AG10803 (cell line): ENCODE data around the gene PGGHG.

Experiments used
- DNase-seq: peaks from one replicate; pipeline ENCODE4 v3.0.0; 2010; ENCODE audit warnings: low read depth
- H3K4me3 ChIP-seq: 2 replicates; pipeline ENCODE4 v1.5.1; 2011; ENCODE audit warnings: mild to moderate bottlenecking, low read length, control low read depth
- CTCF ChIP-seq: conservative IDR thresholded peaks from 2 replicates; pipeline ENCODE4 v1.5.1; 2011; ENCODE audit warnings: mild to moderate bottlenecking, low read length, control low read depth, inconsistent platforms

The PGGHG gene

DNA sequence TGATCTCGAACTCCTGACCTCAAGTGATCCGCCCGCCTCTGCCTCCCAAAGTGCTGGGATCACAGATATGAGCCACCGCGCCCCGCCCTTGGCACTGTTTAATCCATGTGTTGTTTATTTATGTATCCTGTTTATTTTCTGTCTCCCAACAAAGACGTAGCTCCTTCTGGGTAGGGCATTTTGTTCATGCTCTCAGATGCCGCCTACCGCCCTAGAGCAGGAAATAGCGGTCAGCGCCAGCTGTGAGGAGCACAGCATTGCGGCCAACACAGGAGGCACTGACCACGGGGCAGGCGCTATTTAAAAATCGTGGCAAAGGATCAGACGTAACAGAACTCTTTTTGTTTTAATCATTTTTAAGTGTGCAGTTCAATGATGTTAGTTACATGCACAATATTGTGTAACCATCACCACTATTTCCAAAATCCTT, 20.2 kb upstream of the PGGHG start:
- H3K4me3 ChIP-seq, result peak overlapping the region; percentile 30
- peak; percentile 46 for TF ChIP-seq CTCF
- peak; percentile 88 for DNase-seq

GRCh38 chr11:269146-269890, 19.6 kb upstream of the PGGHG start:
- H3K4me3 ChIP-seq, result peak overlapping the region; percentile 30
- 0 out of 2 replicates have a peak, but pooled peaks have one; percentile 12 for TF ChIP-seq CTCF
- peak; percentile 56 for DNase-seq

- TF ChIP-seq CTCF, result no peak
- no peak for DNase-seq
- H3K4me3 ChIP-seq, result no peak overlapping the region
Measured at GRCh38 chr11:270451-271318, 18.2 kb upstream of the PGGHG start.

DNA sequence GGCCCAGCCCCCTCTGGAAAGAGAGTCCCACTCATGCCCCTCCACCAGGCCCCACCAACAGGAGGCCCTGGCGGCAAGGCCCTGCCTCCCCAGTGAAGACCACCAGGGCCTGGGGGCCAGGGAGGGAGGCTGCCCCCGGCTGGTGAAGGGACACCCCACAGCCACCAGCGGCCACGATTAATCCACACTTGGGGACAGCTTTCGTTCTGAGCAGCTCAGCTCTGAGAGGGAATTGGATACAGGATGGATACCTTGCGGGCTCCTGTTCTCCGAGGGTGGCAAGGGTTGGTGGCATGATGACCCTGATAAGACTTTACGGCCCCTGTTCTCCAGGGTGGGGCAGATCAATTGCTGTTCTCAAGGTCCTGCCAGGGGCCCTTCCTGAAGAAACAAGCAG, 17.6 kb upstream of the PGGHG start:
- no peak for TF ChIP-seq CTCF
- no peak for DNase-seq
- no peak overlapping the region for H3K4me3 ChIP-seq

- H3K4me3 ChIP-seq, result no peak overlapping the region
- no peak for TF ChIP-seq CTCF
- DNase-seq, result no peak
Measured at GRCh38 chr11:272195-272930, 16.6 kb upstream of the PGGHG start.

DNA sequence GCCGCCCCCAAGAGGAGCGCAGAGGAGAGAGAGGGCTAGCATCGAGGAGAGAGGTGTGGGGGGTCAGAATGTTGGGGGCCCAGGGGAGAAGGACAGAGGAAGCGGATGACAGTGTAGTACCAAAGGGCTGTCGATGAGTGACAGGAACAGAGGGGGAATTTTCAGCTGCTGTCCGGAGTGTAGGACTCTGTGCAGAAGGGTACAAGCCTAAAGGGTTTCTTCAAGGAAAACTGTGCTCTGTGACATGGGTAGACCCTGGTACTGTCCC, 16.1 kb upstream of the PGGHG start:
- DNase-seq, result no peak
- H3K4me3 ChIP-seq, result no peak overlapping the region
- TF ChIP-seq CTCF, result no peak
